RWPE2 (cell line): ENCODE measurements around the gene ACADM.
A peak's percentile ranks its signal among the peaks of the same experiment; 100 is the strongest.
"Not testable (repeated sequence)": the region's sequence is repeated elsewhere in the genome, so short reads cannot be mapped to it uniquely, and the experiment has no call there.

Experiments used
- ATAC-seq: fragments of 200-7000 bp; cut with Tn5 transposase; 3 replicates; pipeline ENCODE4 v1.9.1; 2021; ENCODE audit warnings: low read depth
- DNase-seq: peaks from one replicate; pipeline ENCODE4 v3.0.0-alpha.2; 2020; ENCODE audit warnings: low spot score
- H3K27ac ChIP-seq: fragments of 450-650 bp; 2 replicates; pipeline ENCODE4 v1.5.1; 2017; ENCODE audit warnings: mild to moderate bottlenecking; ENCODE audit not compliant: poor library complexity, severe bottlenecking
- H3K27me3 ChIP-seq: fragments of 250-450 bp; sonication (Bioruptor Pico); 2 replicates; pipeline ENCODE4 v1.5.1; 2021; ENCODE audit warnings: mild to moderate bottlenecking, moderate library complexity; ENCODE audit not compliant: insufficient read depth, poor library complexity, severe bottlenecking
- H3K36me3 ChIP-seq: fragments of 250-450 bp; sonication (Bioruptor Pico); 2 replicates; pipeline ENCODE4 v1.5.1; 2020; ENCODE audit warnings: low read depth, mild to moderate bottlenecking, moderate library complexity
- H3K4me1 ChIP-seq: fragments of 250-450 bp; sonication (Bioruptor Pico); 2 replicates; pipeline ENCODE4 v1.5.1; 2021; ENCODE audit warnings: mild to moderate bottlenecking, moderate library complexity; ENCODE audit not compliant: insufficient read depth, poor library complexity, severe bottlenecking
- H3K4me3 ChIP-seq: fragments of 250-450 bp; sonication (Bioruptor Pico); 2 replicates; pipeline ENCODE4 v1.5.1; 2021; ENCODE audit warnings: mild to moderate bottlenecking, moderate library complexity; ENCODE audit not compliant: severe bottlenecking
- H3K9me3 ChIP-seq: fragments of 250-450 bp; sonication (Bioruptor Pico); 2 replicates; pipeline ENCODE4 v1.5.1; 2021; ENCODE audit warnings: mild to moderate bottlenecking, moderate library complexity; ENCODE audit not compliant: severe bottlenecking
- TF ChIP-seq, protein P1 (sequence below): fragments of 450-650 bp; IDR thresholded peaks from one replicate; pipeline ENCODE4 v1.5.1; 2017; ENCODE audit warnings: mild to moderate bottlenecking, moderate library complexity; ENCODE audit not compliant: poor library complexity, severe bottlenecking

ACADM gene

DNA sequence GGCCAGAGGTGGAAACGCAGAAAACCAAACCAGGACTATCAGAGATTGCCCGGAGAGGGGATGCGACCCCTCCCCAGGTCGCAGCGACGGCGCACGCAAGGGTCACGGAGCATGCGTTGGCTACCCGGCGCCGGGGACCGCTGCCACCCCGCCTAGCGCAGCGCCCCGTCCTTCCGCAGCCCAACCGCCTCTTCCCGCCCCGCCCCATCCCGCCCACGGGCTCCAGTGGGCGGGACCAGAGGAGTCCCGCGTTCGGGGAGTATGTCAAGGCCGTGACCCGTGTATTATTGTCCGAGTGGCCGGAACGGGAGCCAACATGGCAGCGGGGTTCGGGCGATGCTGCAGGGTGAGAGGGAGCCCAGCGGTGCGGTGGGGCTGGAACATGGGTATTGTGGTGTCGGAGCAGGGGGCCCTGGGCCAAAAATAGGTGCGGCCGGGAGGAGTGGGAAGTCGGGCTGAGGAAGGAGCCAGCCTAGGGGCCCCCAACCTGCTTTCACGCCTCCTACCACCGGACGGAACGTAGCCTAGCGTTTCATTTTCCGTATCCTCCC is at the start of gene ACADM:
ACADM (plus strand) TSS at position 238 of the 551 bp plus-strand sequence; CDS start at position 317, 79 bp downstream.
- Histone ChIP-seq H3K27me3 (no peaks in the 10 kb centered on the region), H3K36me3 (peaks cover 11% of the 10 kb centered on the region; the same call in 1 of the 2 replicates), H3K27ac (peak within 1 kb of the TSS; percentile 56), H3K4me1 (peaks cover 3% of the 10 kb centered on the region), H3K4me3 (peak within 1 kb of the TSS; percentile 64), H3K9me3 (no peaks in the 10 kb centered on the region)
- peak; percentile 96 for ATAC-seq
- peak; percentile 75 for DNase-seq
- TF ChIP-seq, protein P1, sequence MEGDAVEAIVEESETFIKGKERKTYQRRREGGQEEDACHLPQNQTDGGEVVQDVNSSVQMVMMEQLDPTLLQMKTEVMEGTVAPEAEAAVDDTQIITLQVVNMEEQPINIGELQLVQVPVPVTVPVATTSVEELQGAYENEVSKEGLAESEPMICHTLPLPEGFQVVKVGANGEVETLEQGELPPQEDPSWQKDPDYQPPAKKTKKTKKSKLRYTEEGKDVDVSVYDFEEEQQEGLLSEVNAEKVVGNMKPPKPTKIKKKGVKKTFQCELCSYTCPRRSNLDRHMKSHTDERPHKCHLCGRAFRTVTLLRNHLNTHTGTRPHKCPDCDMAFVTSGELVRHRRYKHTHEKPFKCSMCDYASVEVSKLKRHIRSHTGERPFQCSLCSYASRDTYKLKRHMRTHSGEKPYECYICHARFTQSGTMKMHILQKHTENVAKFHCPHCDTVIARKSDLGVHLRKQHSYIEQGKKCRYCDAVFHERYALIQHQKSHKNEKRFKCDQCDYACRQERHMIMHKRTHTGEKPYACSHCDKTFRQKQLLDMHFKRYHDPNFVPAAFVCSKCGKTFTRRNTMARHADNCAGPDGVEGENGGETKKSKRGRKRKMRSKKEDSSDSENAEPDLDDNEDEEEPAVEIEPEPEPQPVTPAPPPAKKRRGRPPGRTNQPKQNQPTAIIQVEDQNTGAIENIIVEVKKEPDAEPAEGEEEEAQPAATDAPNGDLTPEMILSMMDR: peak; percentile 5

DNA sequence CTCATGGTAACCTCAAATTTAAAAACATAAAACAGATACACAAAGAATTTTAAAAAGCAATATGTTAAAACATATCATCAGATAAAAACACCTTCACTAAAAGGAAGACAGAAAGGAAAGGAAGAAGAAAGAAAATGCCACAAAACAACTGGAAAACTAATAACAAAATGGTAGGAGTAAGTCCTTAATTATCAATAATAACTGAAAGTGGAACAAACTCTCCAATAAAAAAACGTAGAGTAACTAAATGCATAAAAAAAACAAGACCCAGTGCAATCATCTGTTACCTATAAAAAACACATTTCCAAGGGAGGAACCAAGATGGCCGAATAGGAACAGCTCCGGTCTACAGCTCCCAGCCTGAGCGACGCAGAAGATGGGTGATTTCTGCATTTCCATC is 47.1 kb upstream of the ACADM start:
- H3K4me1 ChIP-seq: no peaks in the 10 kb centered on the region
- H3K4me3 ChIP-seq: no peak overlapping the region
- H3K9me3 ChIP-seq: no peaks in the 10 kb centered on the region
- DNase-seq: no peak
- H3K36me3 ChIP-seq: no peaks in the 10 kb centered on the region
- TF ChIP-seq, protein P1: no peak
- ATAC-seq: no peak
- no peak overlapping the region for H3K27ac ChIP-seq
- no peaks in the 10 kb centered on the region for H3K27me3 ChIP-seq

DNA sequence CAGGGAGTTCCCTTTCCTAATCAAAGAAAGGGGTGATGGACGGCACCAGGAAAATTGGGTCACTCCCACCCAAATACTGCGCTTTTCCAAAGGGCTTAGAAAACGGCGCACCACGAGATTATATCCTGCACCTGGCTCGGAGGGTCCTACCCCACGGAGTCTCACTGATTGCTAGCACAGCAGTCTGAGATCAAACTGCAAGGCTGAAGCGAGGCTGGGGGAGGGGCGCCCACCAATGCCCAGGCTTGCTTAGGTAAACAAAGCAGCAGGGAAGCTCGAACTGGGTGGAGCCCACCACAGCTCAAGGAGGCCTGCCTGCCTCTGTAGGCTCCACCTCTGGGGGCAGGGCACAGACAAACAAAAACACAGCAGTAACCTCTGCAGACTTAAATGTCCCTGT is 46.5 kb upstream of the ACADM start:
- DNase-seq, H3K4me1 ChIP-seq, ATAC-seq, H3K27ac ChIP-seq, H3K36me3 ChIP-seq, H3K4me3 ChIP-seq, H3K9me3 ChIP-seq, H3K27me3 ChIP-seq: not testable (repeated sequence)

DNA sequence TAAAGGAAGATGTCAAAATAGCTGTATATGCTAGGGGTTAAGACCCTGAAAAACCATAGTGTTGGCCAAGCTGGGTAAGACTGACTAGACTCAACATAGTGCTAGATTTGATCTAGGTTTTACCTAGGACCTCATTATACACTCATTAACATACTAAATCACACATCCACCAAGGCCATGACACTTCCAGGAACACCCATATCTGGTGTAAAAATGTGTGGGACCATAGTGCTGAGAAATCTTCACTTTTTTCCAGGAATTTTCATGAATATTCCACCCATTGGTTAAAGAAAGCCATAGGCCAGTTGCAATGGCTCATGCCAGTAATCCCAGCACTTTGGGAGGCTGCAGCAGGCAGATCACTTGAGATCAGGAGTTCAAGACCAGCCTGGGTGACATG is 34.0 kb upstream of the ACADM start:
- no peak for DNase-seq
- ATAC-seq: no peak
- no peaks in the 10 kb centered on the region for H3K36me3 ChIP-seq
- TF ChIP-seq, protein P1: no peak
- no peak overlapping the region for H3K27ac ChIP-seq
- H3K27me3 ChIP-seq: peaks cover 2% of the 10 kb centered on the region
- H3K4me1 ChIP-seq: no peaks in the 10 kb centered on the region
- no peaks in the 10 kb centered on the region for H3K9me3 ChIP-seq
- H3K4me3 ChIP-seq: no peak overlapping the region

DNA sequence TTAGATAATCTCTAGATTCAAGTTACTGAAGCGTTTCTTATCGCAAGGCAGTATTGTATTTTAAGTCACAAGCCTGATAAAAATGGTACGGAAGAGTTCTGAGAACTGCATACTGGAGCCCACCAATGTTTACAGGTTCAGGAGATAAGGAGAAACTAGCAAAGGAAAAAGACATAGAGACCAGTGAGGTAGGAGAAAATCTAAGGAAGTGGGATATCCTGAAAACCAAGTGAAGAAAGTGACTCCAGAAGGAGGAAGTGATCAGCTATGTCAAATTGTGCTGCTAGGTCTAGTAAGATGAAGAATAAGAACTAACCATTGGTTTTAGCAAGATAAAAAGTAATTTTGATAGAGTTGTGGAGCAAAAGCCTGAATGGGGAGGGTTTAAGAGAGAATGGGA is 31.0 kb upstream of the ACADM start:
- H3K36me3 ChIP-seq: no peaks in the 10 kb centered on the region
- DNase-seq (no peak), ATAC-seq (no peak)
- H3K4me3 ChIP-seq: no peak overlapping the region
- H3K4me1 ChIP-seq: no peaks in the 10 kb centered on the region
- H3K9me3 ChIP-seq: no peaks in the 10 kb centered on the region
- TF ChIP-seq, protein P1: no peak
- H3K27ac ChIP-seq: no peak overlapping the region
- H3K27me3 ChIP-seq: peaks cover 2% of the 10 kb centered on the region
